Ovary (tissue), 9 donors: ENCODE data around the gene EFCAB5. TPM values are rescaled to one million over a fixed set of nuclear protein-coding genes. Genes with fewer than 3 reads are reported as not detected.

Experiments
- DNase-seq, 5 donors: peaks; one replicate each; pipeline ENCODE4 v3.0.0-alpha.2; 2019 to 2020
- H3K27ac ChIP-seq, 2 donors: fragments of 200-600 bp; one replicate each; pipeline versions ENCODE4 v1.5.1 to v1.8.0; 2019 to 2022
- H3K27me3 ChIP-seq: fragments of 200-600 bp; one replicate; pipeline ENCODE4 v1.8.0; 2022
- H3K36me3 ChIP-seq: fragments of 200-600 bp; sonication (generic); one replicate; pipeline ENCODE4 v1.5.1; 2019
- H3K4me1 ChIP-seq: one replicate; pipeline ENCODE4 v1.8.1; 2013; ENCODE audit warnings: mild to moderate bottlenecking, moderate library complexity; ENCODE audit not compliant: insufficient read depth
- H3K4me3 ChIP-seq: fragments of 200-600 bp; sonication (generic); one replicate; pipeline ENCODE4 v1.5.1; 2017
- H3K9me3 ChIP-seq, 2 donors: fragments of 200-600 bp in 1 of 2; sonication (generic) in 1 of 2; one replicate each; pipeline versions ENCODE4 v1.5.1 to v1.8.1; 2013 to 2019; ENCODE audit warnings: mild to moderate bottlenecking in 1 of 2, moderate library complexity in 1 of 2
- CTCF ChIP-seq, 3 donors: fragments of 450-650 bp in 2 of 3; fragments of 200-600 bp in 1 of 3; IDR thresholded peaks; one replicate each; pipeline versions ENCODE4 v1.5.1 to v1.8.0; 2016 to 2022; ENCODE audit warnings: antibody characterized with exemption in 3 of 3, mild to moderate bottlenecking in 1 of 3
- EP300 ChIP-seq: sonication (generic); formaldehyde crosslinking; IDR thresholded peaks from one replicate; pipeline ENCODE4 v1.6.1; 2017; ENCODE audit warnings: antibody characterized with exemption
- POLR2A ChIP-seq: fragments of 450-650 bp; IDR thresholded peaks from one replicate; pipeline ENCODE4 v1.6.1; 2017; ENCODE audit warnings: antibody characterized with exemption, mild to moderate bottlenecking, moderate library complexity
- WGBS, 3 donors: extraction: QIAGEN DNeasy Blood & Tissue Kit in 1 of 3; methylation state at CpG; one replicate each; pipeline versions ENCODE4 v1.1.5 to v1.1.7; 2013 to 2017; 5-methylcytosine and 5-hydroxymethylcytosine counted together
- intact Hi-C, 4 donors: fragments of 100-400 bp; cut with DNase I; formaldehyde crosslinking; loops; one replicate each; pipeline versions ENCODE4 v1.11.0 to v1.15.1; 2022 to 2023
- polyA plus RNA-seq, 2 donors: library from polyadenylated mRNA; stranded (reverse); fragments of 200-250 nt in 1 of 2; fragments of 350-450 nt in 1 of 2; fragmentation: Illumina TruSeq in 1 of 2; extraction: RNeasy Lipid Tissue Mini Kit (QIAGEN cat#74804) in 1 of 2; gene quantifications; one replicate each; pipeline ENCODE4 v1.2.3, GENCODE V29; 2013 to 2014
- total RNA-seq, 7 donors: library from RNA; depleted of rRNA in 2 of 7; stranded (reverse); fragments of >200 nt in 2 of 7; fragmentation: NEBNext Ultra II Directional in 3 of 7; extraction: Animal tissue kit (Norgen Biotek cat#: 25700) in 3 of 7; gene quantifications; one replicate each; pipeline versions ENCODE4 v1.1.0 to v1.2.4, GENCODE V29; 2016 to 2023
- donor health status: DM: no; HTN: no; CAD: no; lungs with moderate emphysema.
- donor health status: DM: no; HTN: no; CAD: no.
- donor health status: Bipolar disorder and iron deficiency.
- donor health status: DM: yes; HTN: yes; CAD: no.
- donor health status: DM: no; HTN: no; CAD: no.
- donor health status: DM: yes; HTN: yes; CAD: no.

The EFCAB5 gene
- total and polyA plus RNA-seq, 9 donors: 0.05 to 0.32 (median 0.12) TPM; not detected in 5

GRCh38 chr17:30124273-30124796 is 182.9 kb downstream of the EFCAB5 start:
- Histone ChIP-seq H3K36me3 (no peaks in the 10 kb centered on the region), H3K9me3 (no peaks in the 10 kb centered on the region), H3K27me3 (no peaks in the 10 kb centered on the region), H3K27ac (no peak overlapping the region), H3K4me1 (peaks cover 2% of the 10 kb centered on the region), H3K4me3 (no peak overlapping the region)
- TF ChIP-seq EP300 (no peak), CTCF (IDR thresholded peaks at IDR 0.05) (no peak), POLR2A (no peak)
- WGBS, 3 donors: 93 to 94% (median 93%) methylated on average over 4 of the region's 4 CpGs
- DNase-seq: no peak
- intact Hi-C loops: loop anchor here in 1 of 4 donors (10.0 kb wide), 1 partner anchor 350 kb away; the partner anchor contains the start of gene GOSR1

GRCh38 chr17:30130121-30130520 is 188.7 kb downstream of the EFCAB5 start:
- no peak for DNase-seq
- TF ChIP-seq POLR2A: no peak
- TF ChIP-seq EP300: no peak
- H3K9me3 ChIP-seq: no peaks in the 10 kb centered on the region
- H3K4me1 ChIP-seq: peaks cover 2% of the 10 kb centered on the region
- H3K27me3 ChIP-seq: no peaks in the 10 kb centered on the region
- 87 to 95% (median 94%) methylated on average over 1 of the region's 1 CpG for WGBS, 3 donors
- H3K36me3 ChIP-seq: no peaks in the 10 kb centered on the region
- no peak overlapping the region for H3K27ac ChIP-seq
- intact Hi-C loops: no loop called here
- no peak overlapping the region for H3K4me3 ChIP-seq

GRCh38 chr17:30132615-30133014 is 191.2 kb downstream of the EFCAB5 start:
- WGBS, 3 donors: 97 to 99% (median 99%) methylated on average over 3 of the region's 3 CpGs
- H3K4me1 ChIP-seq: peaks cover 1% of the 10 kb centered on the region
- H3K4me3 ChIP-seq: no peak overlapping the region
- no peaks in the 10 kb centered on the region for H3K36me3 ChIP-seq
- TF ChIP-seq POLR2A (no peak), EP300 (no peak), CTCF (IDR thresholded peaks at IDR 0.05) (no peak)
- no peaks in the 10 kb centered on the region for H3K9me3 ChIP-seq
- DNase-seq: no peak
- no peak overlapping the region for H3K27ac ChIP-seq
- no peaks in the 10 kb centered on the region for H3K27me3 ChIP-seq
- intact Hi-C loops: no loop called here

- H3K4me3 ChIP-seq: no peak overlapping the region
- no peak overlapping the region for H3K27ac ChIP-seq
- H3K4me1 ChIP-seq: peaks cover 1% of the 10 kb centered on the region
- DNase-seq: no peak
- no peaks in the 10 kb centered on the region for H3K36me3 ChIP-seq
- TF ChIP-seq POLR2A: no peak
- TF ChIP-seq EP300: no peak
- TF ChIP-seq CTCF (IDR thresholded peaks at IDR 0.05): no peak
- intact Hi-C loops: no loop called here
- H3K9me3 ChIP-seq: no peaks in the 10 kb centered on the region
- 95 to 98% (median 97%) methylated on average over 3 of the region's 3 CpGs for WGBS, 3 donors
- H3K27me3 ChIP-seq: no peaks in the 10 kb centered on the region
Measured at GRCh38 chr17:30133197-30133596, 191.8 kb downstream of the EFCAB5 start.

GRCh38 chr17:30134551-30134950 is 193.1 kb downstream of the EFCAB5 start:
- peaks cover 1% of the 10 kb centered on the region for H3K4me1 ChIP-seq
- TF ChIP-seq CTCF (IDR thresholded peaks at IDR 0.05): no peak
- no peak for TF ChIP-seq POLR2A
- no peak for TF ChIP-seq EP300
- no peaks in the 10 kb centered on the region for H3K36me3 ChIP-seq
- H3K9me3 ChIP-seq: no peaks in the 10 kb centered on the region
- intact Hi-C loops: no loop called here
- H3K27ac ChIP-seq: no peak overlapping the region
- no peak for DNase-seq
- H3K4me3 ChIP-seq: no peak overlapping the region
- H3K27me3 ChIP-seq: no peaks in the 10 kb centered on the region
